ENCODE results near the gene ARHGAP5. TPM values are rescaled to one million over a fixed set of nuclear protein-coding genes. Genes with fewer than 3 reads are reported as not detected.

Gene ARHGAP5
- total RNA-seq = 26.9 and 27.6 TPM in 2 replicates

DNA sequence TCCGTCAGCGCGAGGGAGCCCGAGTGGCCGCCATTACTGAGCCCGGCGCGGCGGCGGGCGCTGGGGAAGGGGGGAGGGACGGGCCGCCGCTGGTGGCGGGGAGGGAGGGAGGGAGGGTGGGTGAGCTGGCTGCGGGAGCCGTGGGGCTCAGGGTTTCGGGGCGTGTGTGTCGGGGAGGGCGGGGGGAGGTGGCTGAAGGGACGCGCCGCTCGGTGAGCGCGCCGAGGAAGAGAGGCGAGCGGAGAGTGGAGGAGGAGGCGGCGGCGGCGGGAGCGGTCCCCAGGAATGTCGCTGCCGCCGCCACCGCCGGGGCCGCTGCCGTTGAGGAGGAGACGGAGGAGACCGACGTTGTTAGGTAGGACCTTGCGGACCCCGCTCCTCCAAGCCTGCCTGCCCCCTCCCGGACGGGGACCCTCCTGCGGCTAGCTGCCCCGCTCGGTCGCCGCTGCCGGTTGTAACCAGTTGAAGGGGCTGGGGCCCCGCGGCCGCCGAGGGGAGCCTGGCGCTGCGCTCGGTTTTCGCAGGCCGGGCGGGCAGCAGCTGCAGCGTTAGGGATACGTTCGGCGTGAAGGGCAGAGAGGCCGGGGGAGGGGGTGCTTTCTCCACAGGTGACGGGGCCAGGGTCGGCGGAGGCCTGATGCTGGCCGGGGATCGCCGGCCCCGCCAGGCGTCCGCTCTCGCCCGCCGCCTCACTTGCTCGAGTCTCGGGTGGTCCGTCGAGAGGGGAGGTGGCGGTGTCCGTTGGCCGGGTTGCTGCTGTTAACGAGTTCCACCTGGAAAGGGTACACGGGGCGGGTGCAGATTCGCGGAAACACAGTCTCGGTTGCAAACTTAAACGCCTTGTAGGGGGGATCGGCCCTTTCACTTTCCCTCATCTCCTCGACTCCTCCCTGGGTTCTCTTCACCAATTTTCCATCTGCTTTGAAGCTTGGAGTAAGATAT lies at the start of gene ARHGAP5:
TSS of gene ARHGAP5 (plus strand) at position 224 of the 942 bp plus-strand sequence. CDS start 13,366 bp downstream, outside the sequence.
- peak; percentile 83 for DNase-seq
- H3K27ac Mint-ChIP-seq = peak within 1 kb of the TSS; percentile 94
- H3K4me3 Mint-ChIP-seq = peak within 1 kb of the TSS; percentile 97
- H3K27me3 Mint-ChIP-seq = peaks cover 17% of the 10 kb centered on the region
- no peaks in the 10 kb centered on the region for H3K9me3 Mint-ChIP-seq
- H3K36me3 Mint-ChIP-seq (ENCODE audit: low read depth) = peaks cover 2% of the 10 kb centered on the region
- peaks cover 34% of the 10 kb centered on the region for H3K4me1 Mint-ChIP-seq
- intact Hi-C loops (cut with micrococcal nuclease) = loop anchor here (1.0 to 5.0 kb wide), 6 partner anchors 126 to 1720 kb away; partner anchors contain the start of genes HECTD1, NUBPL, RNU6-8 and SCFD1

- no peaks in the 10 kb centered on the region for H3K4me1 Mint-ChIP-seq
- H3K27me3 Mint-ChIP-seq = peaks cover 2% of the 10 kb centered on the region
- H3K9me3 Mint-ChIP-seq = no peaks in the 10 kb centered on the region
- H3K4me3 Mint-ChIP-seq = no peak overlapping the region
- DNase-seq = no peak
- H3K27ac Mint-ChIP-seq = no peak overlapping the region
- intact Hi-C loops (cut with micrococcal nuclease) = no loop called here
- no peaks in the 10 kb centered on the region for H3K36me3 Mint-ChIP-seq (ENCODE audit: low read depth)
Measured at GRCh38 chr14:32028599-32028998, 48.5 kb upstream of the ARHGAP5 start.

- no peaks in the 10 kb centered on the region for H3K9me3 Mint-ChIP-seq
Measured at GRCh38 chr14:32033543-32033942, 43.6 kb upstream of the ARHGAP5 start.

DNA sequence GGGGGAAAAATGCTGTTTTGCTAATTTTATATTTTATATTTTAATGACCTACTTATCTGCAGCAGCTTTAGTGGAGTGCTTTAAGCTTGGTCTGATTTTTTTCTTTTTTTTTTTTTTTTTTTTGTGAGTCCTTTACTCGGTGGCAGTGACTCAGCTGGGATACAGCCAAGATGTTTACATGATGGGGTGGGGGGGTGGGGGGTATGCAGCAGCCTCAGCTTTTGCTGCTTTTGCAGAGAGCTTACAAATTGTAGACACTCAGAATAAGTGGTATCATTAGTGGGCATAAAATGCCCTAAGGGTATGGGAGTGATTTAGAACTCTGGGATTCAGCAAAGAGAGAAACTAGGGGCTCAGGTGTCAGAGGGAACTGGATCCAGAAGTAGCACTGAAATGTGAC lies 38.2 kb upstream of the ARHGAP5 start:
- peaks cover 3% of the 10 kb centered on the region for H3K4me1 Mint-ChIP-seq

More at GRCh38 chr14:32033543-32033942, 43.6 kb upstream of the ARHGAP5 start:
- Mint-ChIP-seq H3K27me3 (peaks cover 4% of the 10 kb centered on the region), H3K27ac (no peak overlapping the region), H3K4me3 (no peak overlapping the region), H3K4me1 (no peaks in the 10 kb centered on the region), H3K36me3 (ENCODE audit: low read depth) (no peaks in the 10 kb centered on the region)
- DNase-seq = no peak
- intact Hi-C loops (cut with micrococcal nuclease) = no loop called here

DNA sequence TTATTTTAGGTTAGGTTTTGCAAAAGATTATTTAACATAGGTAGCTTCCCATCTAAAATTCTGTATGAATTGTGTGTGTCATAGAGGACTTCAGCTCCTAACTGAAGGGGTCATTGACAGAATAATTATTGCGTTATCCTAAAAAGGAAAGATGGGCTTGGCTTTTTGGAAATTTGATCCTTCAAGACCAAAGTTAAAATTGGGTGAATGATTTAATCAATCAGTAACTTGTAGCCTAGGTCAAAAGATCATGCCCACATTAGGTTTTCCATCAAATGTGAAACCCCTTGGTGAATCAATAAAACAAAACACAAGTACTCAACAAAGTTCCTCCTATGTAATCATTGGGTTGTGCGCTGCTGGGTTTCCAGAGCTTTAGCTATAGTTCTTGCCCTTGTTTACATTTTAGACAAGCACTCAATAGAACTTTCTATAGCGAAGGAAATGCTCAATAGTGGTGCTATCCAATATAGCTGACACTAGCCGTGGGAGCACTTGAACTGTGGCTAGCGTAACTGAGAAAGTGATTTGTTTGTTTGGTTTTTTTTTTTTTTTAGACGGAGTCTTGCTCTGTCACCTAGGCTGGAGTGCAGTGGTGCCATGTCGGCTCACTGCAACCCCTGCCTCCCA lies 37.6 kb upstream of the ARHGAP5 start:
- no peak overlapping the region for H3K4me3 Mint-ChIP-seq
- intact Hi-C loops (cut with micrococcal nuclease) = no loop called here
- no peak for DNase-seq
- H3K27me3 Mint-ChIP-seq = peaks cover 2% of the 10 kb centered on the region
- no peaks in the 10 kb centered on the region for H3K36me3 Mint-ChIP-seq (ENCODE audit: low read depth)
- H3K27ac Mint-ChIP-seq = no peak overlapping the region
- H3K9me3 Mint-ChIP-seq = no peaks in the 10 kb centered on the region
- peaks cover 3% of the 10 kb centered on the region for H3K4me1 Mint-ChIP-seq

More for the DNA sequence above, 38.2 kb upstream of the ARHGAP5 start:
- Mint-ChIP-seq H3K9me3 (no peaks in the 10 kb centered on the region), H3K27ac (no peak overlapping the region), H3K4me3 (no peak overlapping the region), H3K36me3 (ENCODE audit: low read depth) (no peaks in the 10 kb centered on the region), H3K27me3 (peaks cover 2% of the 10 kb centered on the region)
- intact Hi-C loops (cut with micrococcal nuclease) = no loop called here
- no peak for DNase-seq

- no peak for DNase-seq
- no peaks in the 10 kb centered on the region for H3K9me3 Mint-ChIP-seq
- H3K4me1 Mint-ChIP-seq = peaks cover 3% of the 10 kb centered on the region
- no peak overlapping the region for H3K27ac Mint-ChIP-seq
- H3K4me3 Mint-ChIP-seq = no peak overlapping the region
- intact Hi-C loops (cut with micrococcal nuclease) = no loop called here
- H3K27me3 Mint-ChIP-seq = no peaks in the 10 kb centered on the region
- H3K36me3 Mint-ChIP-seq (ENCODE audit: low read depth) = no peaks in the 10 kb centered on the region
Measured at GRCh38 chr14:32043624-32044023, 33.5 kb upstream of the ARHGAP5 start.

GRCh38 chr14:32044454-32044853 lies 32.6 kb upstream of the ARHGAP5 start:
- H3K27ac Mint-ChIP-seq = no peak overlapping the region
- intact Hi-C loops (cut with micrococcal nuclease) = no loop called here
- no peaks in the 10 kb centered on the region for H3K9me3 Mint-ChIP-seq
- H3K4me1 Mint-ChIP-seq = peaks cover 3% of the 10 kb centered on the region
- H3K4me3 Mint-ChIP-seq = no peak overlapping the region
- H3K27me3 Mint-ChIP-seq = no peaks in the 10 kb centered on the region
- H3K36me3 Mint-ChIP-seq (ENCODE audit: low read depth) = no peaks in the 10 kb centered on the region
- DNase-seq = no peak

- no peak overlapping the region for H3K4me3 Mint-ChIP-seq
- no peaks in the 10 kb centered on the region for H3K27me3 Mint-ChIP-seq
- no peak overlapping the region for H3K27ac Mint-ChIP-seq
- intact Hi-C loops (cut with micrococcal nuclease) = no loop called here
- no peak for DNase-seq
- H3K36me3 Mint-ChIP-seq (ENCODE audit: low read depth) = no peaks in the 10 kb centered on the region
- H3K4me1 Mint-ChIP-seq = peaks cover 3% of the 10 kb centered on the region
- H3K9me3 Mint-ChIP-seq = no peaks in the 10 kb centered on the region
Measured at GRCh38 chr14:32047791-32048190, 29.3 kb upstream of the ARHGAP5 start.

DNA sequence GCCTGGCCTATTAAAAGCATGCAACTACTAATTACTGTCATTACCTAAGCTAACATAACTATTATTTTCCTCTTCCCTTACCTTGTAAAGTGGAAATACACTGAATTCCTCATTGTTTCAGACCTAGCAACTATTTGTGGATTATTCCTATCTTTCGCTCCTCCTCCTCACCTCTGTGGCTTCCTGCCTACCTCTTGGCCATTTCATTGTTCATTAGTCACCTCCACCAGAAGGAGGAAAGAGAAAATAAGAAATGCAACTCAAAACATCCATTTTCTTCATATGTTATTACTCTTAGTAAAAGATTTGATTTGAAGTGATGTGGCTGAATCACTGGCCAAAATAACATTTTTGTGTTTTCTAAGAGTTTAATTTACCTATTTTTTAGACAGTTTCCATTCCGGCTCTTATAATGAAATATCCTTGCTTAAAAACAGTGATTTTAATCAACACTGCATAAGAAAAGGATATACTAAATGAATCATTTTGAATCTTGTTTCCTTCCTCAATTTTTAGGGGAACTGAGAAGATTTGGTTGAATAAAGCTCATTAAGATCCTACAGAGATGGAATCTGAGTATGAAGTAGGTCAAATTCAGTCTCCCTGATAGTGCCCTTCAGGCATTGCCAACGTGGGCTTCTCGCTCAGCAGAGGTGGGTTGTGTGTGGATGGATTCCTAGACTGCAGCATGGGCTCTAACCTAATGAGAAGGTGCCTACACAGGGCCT lies 27.6 kb upstream of the ARHGAP5 start:
- intact Hi-C loops (cut with micrococcal nuclease) = no loop called here
- H3K4me3 Mint-ChIP-seq = no peak overlapping the region
- H3K27me3 Mint-ChIP-seq = no peaks in the 10 kb centered on the region
- no peak for DNase-seq
- H3K9me3 Mint-ChIP-seq = no peaks in the 10 kb centered on the region
- H3K36me3 Mint-ChIP-seq (ENCODE audit: low read depth) = no peaks in the 10 kb centered on the region
- no peaks in the 10 kb centered on the region for H3K4me1 Mint-ChIP-seq
- H3K27ac Mint-ChIP-seq = no peak overlapping the region

- no peak overlapping the region for H3K4me3 Mint-ChIP-seq
- intact Hi-C loops (cut with micrococcal nuclease) = no loop called here
- no peaks in the 10 kb centered on the region for H3K4me1 Mint-ChIP-seq
- no peaks in the 10 kb centered on the region for H3K36me3 Mint-ChIP-seq (ENCODE audit: low read depth)
- no peak overlapping the region for H3K27ac Mint-ChIP-seq
- H3K9me3 Mint-ChIP-seq = no peaks in the 10 kb centered on the region
- no peak for DNase-seq
- no peaks in the 10 kb centered on the region for H3K27me3 Mint-ChIP-seq
Measured at GRCh38 chr14:32050878-32051277, 26.2 kb upstream of the ARHGAP5 start.

GRCh38 chr14:32054536-32054935 lies 22.6 kb upstream of the ARHGAP5 start:
- DNase-seq = no peak
- Mint-ChIP-seq H3K4me1 (no peaks in the 10 kb centered on the region), H3K36me3 (ENCODE audit: low read depth) (no peaks in the 10 kb centered on the region), H3K4me3 (no peak overlapping the region), H3K27me3 (peaks cover 2% of the 10 kb centered on the region), H3K9me3 (no peaks in the 10 kb centered on the region), H3K27ac (no peak overlapping the region)
- intact Hi-C loops (cut with micrococcal nuclease) = no loop called here

DNA sequence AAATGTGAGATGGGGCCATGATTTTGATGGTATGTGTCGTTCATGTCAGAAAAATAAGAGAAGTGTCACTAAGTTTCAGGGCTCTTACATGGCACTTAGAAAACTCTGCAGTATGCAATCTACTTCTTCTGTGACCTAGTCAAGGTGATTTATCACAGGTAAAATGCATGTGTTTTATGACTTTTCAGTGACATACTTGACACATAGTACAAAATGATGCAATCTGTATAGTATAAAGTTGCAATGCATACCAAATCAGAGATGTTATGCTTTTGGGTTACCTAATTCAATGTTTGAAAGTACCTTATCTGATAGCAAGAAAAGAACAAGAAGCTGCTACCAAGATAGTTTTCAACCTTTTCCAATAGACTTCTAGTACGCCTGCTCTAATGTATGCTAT lies 21.9 kb upstream of the ARHGAP5 start:
- Mint-ChIP-seq H3K36me3 (ENCODE audit: low read depth) (no peaks in the 10 kb centered on the region), H3K4me1 (no peaks in the 10 kb centered on the region), H3K4me3 (no peak overlapping the region), H3K27ac (no peak overlapping the region), H3K27me3 (peaks cover 4% of the 10 kb centered on the region), H3K9me3 (no peaks in the 10 kb centered on the region)
- no peak for DNase-seq
- intact Hi-C loops (cut with micrococcal nuclease) = no loop called here

- Mint-ChIP-seq H3K4me3 (no peak overlapping the region), H3K36me3 (ENCODE audit: low read depth) (no peaks in the 10 kb centered on the region), H3K4me1 (no peaks in the 10 kb centered on the region), H3K27ac (no peak overlapping the region), H3K9me3 (no peaks in the 10 kb centered on the region), H3K27me3 (peaks cover 4% of the 10 kb centered on the region)
- no peak for DNase-seq
- intact Hi-C loops (cut with micrococcal nuclease) = no loop called here
Measured at GRCh38 chr14:32059702-32060101, 17.4 kb upstream of the ARHGAP5 start.

GRCh38 chr14:32064931-32065330 lies 12.2 kb upstream of the ARHGAP5 start:
- DNase-seq = no peak
- Mint-ChIP-seq H3K27me3 (peaks cover 7% of the 10 kb centered on the region), H3K4me1 (no peaks in the 10 kb centered on the region), H3K4me3 (no peak overlapping the region), H3K27ac (no peak overlapping the region), H3K36me3 (ENCODE audit: low read depth) (no peaks in the 10 kb centered on the region), H3K9me3 (no peaks in the 10 kb centered on the region)
- intact Hi-C loops (cut with micrococcal nuclease) = no loop called here

All from activated CD4-positive, alpha-beta T cell treated with anti-CD3 and anti-CD28 coated beads, Interleukin-2, amount 10 ng/mL, durations not matched to agents 24 days and 14 days (primary cell).